ENCODE data around the gene NES. TPM values are rescaled to one million over a fixed set of nuclear protein-coding genes. Genes with fewer than 3 reads are reported as not detected.

The NES gene, protein sequence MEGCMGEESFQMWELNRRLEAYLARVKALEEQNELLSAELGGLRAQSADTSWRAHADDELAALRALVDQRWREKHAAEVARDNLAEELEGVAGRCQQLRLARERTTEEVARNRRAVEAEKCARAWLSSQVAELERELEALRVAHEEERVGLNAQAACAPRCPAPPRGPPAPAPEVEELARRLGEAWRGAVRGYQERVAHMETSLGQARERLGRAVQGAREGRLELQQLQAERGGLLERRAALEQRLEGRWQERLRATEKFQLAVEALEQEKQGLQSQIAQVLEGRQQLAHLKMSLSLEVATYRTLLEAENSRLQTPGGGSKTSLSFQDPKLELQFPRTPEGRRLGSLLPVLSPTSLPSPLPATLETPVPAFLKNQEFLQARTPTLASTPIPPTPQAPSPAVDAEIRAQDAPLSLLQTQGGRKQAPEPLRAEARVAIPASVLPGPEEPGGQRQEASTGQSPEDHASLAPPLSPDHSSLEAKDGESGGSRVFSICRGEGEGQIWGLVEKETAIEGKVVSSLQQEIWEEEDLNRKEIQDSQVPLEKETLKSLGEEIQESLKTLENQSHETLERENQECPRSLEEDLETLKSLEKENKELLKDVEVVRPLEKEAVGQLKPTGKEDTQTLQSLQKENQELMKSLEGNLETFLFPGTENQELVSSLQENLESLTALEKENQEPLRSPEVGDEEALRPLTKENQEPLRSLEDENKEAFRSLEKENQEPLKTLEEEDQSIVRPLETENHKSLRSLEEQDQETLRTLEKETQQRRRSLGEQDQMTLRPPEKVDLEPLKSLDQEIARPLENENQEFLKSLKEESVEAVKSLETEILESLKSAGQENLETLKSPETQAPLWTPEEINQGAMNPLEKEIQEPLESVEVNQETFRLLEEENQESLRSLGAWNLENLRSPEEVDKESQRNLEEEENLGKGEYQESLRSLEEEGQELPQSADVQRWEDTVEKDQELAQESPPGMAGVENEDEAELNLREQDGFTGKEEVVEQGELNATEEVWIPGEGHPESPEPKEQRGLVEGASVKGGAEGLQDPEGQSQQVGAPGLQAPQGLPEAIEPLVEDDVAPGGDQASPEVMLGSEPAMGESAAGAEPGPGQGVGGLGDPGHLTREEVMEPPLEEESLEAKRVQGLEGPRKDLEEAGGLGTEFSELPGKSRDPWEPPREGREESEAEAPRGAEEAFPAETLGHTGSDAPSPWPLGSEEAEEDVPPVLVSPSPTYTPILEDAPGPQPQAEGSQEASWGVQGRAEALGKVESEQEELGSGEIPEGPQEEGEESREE (N-terminal part only)
- 100 to 1,000 TPM in 2 of 7 donors, 10 to 100 TPM in 5; 36.0 to 146 (median 58.3) TPM for total RNA-seq
- 10 to 100 TPM in 1 of 3 donors, 1 to 10 TPM in 2; 4.3 to 39.5 (median 6.7) TPM for polyA plus RNA-seq
- long read RNA-seq, donor 1, full-length matches to known transcripts, result 10 of 10 reads
- long read RNA-seq, donor 1, partial matches to known transcripts, result 0 of 10 reads
- long read RNA-seq, donor 1, other reads (novel, unspliced or antisense), result 0 of 10 reads
- long read RNA-seq, donor 2, full-length matches to known transcripts, result 14 of 14 reads
- long read RNA-seq, donor 2, partial matches to known transcripts, result 0 of 14 reads
- long read RNA-seq, donor 2, other reads (novel, unspliced or antisense), result 0 of 14 reads

DNA sequence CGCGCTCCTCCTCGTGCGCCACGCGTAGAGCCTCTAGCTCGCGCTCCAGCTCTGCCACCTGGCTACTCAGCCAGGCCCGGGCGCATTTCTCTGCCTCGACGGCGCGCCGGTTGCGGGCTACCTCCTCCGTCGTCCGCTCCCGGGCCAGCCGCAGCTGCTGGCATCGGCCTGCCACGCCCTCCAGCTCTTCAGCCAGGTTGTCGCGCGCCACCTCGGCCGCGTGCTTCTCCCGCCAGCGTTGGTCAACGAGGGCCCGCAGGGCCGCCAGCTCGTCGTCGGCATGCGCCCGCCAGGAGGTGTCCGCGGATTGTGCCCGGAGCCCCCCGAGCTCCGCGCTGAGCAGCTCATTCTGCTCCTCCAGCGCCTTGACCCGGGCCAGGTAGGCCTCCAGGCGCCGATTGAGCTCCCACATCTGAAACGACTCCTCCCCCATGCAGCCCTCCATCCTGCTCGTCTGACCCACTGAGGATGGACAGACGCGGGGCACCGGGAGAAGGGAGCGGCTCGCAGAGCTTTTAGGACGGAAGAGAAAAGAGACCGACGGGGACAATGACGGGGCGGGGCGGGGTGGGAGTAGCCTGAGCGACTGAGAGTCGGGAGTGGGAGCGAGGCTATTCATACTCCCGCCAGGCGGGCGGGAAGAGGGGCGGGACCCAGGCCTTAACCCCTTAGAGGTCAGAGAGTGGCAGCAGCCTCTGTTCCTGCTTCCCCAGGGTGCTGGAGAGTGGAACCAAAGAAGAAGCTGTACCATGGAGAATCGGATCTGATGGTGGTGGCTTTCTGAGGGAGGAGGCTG, at the start of gene NES:
Gene NES (minus strand): TSS at position 588 of the 796 bp plus-strand sequence. CDS start 143 bp downstream, at position 445.
- no peak for DNase-seq
- intact Hi-C loops (cut with DNase I; ENCODE audit: low total_unique reads), result no loop called here
- H3K4me3 ChIP-seq, result peak within 1 kb of the TSS; percentile 46 to 73 (median 54)

DNA sequence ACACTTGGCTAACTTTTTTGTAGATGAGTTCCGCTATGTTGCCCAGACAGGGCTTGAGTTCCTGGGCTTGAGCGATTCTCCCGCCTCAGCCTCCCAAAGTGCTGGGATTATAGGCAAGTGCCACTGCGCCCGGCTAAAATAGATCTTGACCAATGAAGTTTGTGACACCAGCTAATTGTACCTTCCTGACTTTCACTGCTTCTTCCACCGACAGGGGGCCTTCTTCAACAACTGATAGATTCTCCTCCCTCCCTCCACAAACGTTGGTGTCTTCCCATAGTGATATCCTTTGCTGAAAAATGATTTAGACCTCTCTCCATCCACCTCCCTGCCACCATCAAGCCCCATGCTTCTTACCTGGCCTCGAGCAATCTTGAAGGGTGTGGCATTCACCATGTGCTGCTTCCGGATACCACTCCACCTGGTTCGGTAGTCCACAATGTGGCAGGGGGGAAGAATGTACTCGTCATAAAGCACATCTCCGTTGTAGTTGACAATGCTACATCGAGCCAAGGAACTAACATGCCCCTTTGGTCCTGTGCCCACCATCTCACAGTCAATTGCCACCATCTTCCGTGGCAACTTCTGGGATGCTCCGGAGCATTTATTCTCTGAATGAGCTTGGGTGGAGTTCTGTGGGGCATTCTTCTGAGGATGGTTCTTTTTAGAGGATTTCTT, 49.5 kb upstream of the NES start:
- no peak for DNase-seq
- H3K27ac ChIP-seq, result peak overlapping the region in 4 of 8 donors; percentile 44 to 99 (median 80)
- H3K27me3 ChIP-seq (replicated peaks in 1 of 7), result no peaks in the 10 kb centered on the region
- H3K9me3 ChIP-seq, result no peaks in the 10 kb centered on the region
- WGBS, 5 donors, result 47 to 65% (median 54%) methylated on average over 14 to 15 of the region's 15 CpGs
- H3K4me3 ChIP-seq, result peak overlapping the region in 7 of 8 donors; percentile 3 to 90 (median 78)
- peaks cover 36 to 79% (median 54%) of the 10 kb centered on the region in 6 donors for H3K4me1 ChIP-seq
- TF ChIP-seq POLR2AphosphoS5 (IDR thresholded peaks at IDR 0.05) (no peak), POLR2A (IDR thresholded peaks at IDR 0.05) (no peak)
- TF ChIP-seq, protein P1, sequence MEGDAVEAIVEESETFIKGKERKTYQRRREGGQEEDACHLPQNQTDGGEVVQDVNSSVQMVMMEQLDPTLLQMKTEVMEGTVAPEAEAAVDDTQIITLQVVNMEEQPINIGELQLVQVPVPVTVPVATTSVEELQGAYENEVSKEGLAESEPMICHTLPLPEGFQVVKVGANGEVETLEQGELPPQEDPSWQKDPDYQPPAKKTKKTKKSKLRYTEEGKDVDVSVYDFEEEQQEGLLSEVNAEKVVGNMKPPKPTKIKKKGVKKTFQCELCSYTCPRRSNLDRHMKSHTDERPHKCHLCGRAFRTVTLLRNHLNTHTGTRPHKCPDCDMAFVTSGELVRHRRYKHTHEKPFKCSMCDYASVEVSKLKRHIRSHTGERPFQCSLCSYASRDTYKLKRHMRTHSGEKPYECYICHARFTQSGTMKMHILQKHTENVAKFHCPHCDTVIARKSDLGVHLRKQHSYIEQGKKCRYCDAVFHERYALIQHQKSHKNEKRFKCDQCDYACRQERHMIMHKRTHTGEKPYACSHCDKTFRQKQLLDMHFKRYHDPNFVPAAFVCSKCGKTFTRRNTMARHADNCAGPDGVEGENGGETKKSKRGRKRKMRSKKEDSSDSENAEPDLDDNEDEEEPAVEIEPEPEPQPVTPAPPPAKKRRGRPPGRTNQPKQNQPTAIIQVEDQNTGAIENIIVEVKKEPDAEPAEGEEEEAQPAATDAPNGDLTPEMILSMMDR (IDR thresholded peaks at IDR 0.05 in 8 of 11, conservative IDR thresholded peaks at IDR 0.05 in 3 of 11), result peak in 9 of 11 experiments; percentile 22 to 56 (median 41)
- peaks cover 0 to 52% (median 29%) of the 10 kb centered on the region in 6 donors for H3K36me3 ChIP-seq
- intact Hi-C loops (cut with DNase I; ENCODE audit: low total_unique reads), result loop anchor here (2.0 to 10.0 kb wide), 2 partner anchors 38 to 158 kb away; no protein-coding TSS in a partner anchor

More for the DNA sequence above, at the start of gene NES:
- H3K4me1 ChIP-seq, result peaks cover 3 to 66% (median 42%) of the 10 kb centered on the region in 6 donors
- peak within 1 kb of the TSS; percentile 66 to 87 (median 81) for H3K27ac ChIP-seq
- TF ChIP-seq, protein P1 (IDR thresholded peaks at IDR 0.05 in 8 of 11, conservative IDR thresholded peaks at IDR 0.05 in 3 of 11), result peak in 2 of 11 experiments; percentile 7 to 14
- TF ChIP-seq POLR2A (IDR thresholded peaks at IDR 0.05) (no peak), POLR2AphosphoS5 (IDR thresholded peaks at IDR 0.05) (peak; percentile 62 to 80 (median 76))
- no peaks in the 10 kb centered on the region for H3K9me3 ChIP-seq
- H3K27me3 ChIP-seq (replicated peaks in 1 of 7), result peaks cover 0 to 78% (median 33%) of the 10 kb centered on the region in 7 donors
- WGBS, 5 donors, result 2 to 4% (median 4%) methylated on average over 33 to 70 of the region's 70 CpGs
- peaks cover 0 to 17% (median 0%) of the 10 kb centered on the region in 6 donors for H3K36me3 ChIP-seq

All from spleen (tissue), 13 donors.